ENCODE data around the gene CADPS.

CADPS gene

GRCh38 chr3:62368705-62369475, 506.3 kb downstream of the CADPS start:
- no peak for DNase-seq

DNA sequence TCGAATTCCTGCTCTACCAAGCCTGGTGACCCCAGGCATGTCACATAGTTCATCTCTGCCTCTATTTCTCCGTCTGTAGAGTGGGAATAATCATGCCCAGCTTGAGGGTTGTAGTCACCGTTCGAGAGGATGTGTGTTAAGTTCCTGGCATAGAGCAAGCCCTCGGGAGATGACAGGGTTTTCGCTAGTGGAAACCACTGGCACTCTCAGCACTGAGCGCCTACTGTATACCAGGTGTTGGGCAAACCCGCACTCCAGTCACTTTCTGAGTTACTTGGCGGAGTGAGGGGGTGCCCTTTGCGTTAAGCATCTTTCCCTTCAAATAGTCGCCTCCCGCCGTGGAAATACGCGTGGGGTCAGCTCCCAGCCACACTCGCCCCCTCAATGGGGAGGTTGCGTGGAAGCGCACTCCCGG, 506.9 kb downstream of the CADPS start:
- DNase-seq = no peak

GRCh38 chr3:62367763-62368195, 507.4 kb downstream of the CADPS start:
- DNase-seq = no peak

GRCh38 chr3:62366126-62366484, 509.1 kb downstream of the CADPS start:
- DNase-seq = no peak

DNA sequence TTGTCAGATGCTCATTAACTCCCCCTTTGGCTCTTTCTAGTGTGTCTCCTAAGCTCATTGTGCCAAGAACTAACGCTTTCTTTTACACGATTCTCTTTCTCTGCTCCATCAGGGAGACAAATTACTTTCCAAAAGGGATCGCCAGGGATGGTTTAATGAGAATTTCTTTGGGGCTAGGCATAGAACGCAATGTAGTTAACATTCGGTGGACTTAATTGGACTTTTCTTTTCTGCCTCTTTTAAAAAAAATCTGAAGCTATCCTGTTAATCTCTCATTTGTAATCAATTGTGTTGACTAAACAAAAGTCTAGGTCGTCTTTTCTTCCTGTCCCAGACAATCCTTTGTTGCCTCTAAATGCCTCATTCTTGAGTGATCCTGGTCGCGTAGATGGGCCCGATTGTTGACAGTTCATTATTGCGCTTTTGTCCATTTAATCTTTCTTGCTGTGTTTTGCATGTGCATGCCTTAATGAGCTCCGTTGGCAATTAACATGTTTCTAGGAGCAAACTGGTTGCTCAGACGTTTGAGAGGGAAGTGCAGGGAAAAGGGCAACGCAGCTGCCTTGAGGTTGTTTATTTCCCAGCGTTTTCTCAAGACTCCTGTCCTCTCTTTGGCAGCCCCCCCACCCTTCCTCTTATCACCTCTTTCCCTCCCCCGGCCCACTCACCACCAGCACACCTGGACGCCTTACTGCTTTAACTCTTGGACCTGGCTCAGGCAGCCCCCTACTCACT, 509.7 kb downstream of the CADPS start:
- no peak for DNase-seq

- no peak for DNase-seq
These were observed 511.0 kb downstream of the CADPS start for GRCh38 chr3:62364191-62364590.

GRCh38 chr3:62363275-62363674, 511.9 kb downstream of the CADPS start:
- DNase-seq = no peak

DNA sequence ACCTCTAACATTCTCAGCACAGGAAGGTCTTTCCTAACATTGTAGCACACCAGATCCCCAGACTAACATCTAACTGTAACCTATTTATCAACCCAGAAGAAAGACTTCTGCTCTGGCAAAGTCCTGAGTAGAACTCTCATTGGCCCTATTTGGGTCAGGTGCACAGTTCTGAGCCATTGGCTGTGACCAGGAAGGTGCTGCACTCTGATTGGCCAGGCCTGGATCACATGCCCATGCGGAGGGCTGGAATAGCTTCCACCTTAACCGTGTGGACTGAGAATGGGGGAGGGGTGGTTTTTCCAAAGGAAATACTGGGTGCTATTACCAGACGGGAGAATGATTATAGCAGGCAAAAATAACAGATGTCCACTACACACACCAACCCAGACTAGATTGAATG, 513.4 kb downstream of the CADPS start:
- no peak for DNase-seq

DNA sequence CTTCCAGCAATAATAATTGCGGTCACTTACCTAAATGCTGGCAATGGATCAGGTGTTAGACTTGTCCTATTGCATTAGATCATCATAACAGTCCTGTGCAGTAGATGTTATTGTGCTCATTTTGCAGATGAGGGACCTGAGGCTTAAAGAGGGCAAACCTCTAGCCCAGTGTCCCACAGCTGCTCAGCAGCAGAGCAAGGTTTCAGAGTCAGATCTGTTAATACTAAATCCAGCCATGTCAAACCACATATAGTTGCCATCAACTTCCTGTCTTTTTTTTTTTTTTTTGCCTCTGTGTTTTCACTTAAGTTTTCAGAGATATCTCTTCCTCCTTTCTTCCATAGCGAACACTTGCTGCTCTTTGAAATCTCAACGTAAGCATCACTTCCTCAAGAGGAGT, 514.0 kb downstream of the CADPS start:
- DNase-seq = no peak

- DNase-seq = no peak
These were observed 515.7 kb downstream of the CADPS start for GRCh38 chr3:62359531-62359930.

DNA sequence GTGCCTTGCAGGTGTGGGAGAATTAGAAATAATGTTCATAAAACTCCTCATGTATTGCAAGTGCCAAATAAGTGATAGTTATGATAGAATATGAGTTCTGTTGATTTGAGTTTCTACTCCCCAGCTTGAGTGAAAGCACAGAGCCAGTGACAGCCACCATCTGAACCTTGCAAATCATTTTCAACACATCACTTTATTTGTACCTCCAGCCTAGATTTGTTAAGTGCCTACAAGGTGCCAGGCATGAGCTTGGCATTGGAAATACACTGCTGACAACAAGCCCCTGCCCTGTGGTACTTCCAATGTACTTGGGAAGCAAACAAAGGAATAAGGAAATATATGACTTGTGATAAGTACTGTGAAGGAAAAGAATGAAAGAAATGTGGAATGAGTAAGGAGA, 518.9 kb downstream of the CADPS start:
- no peak for DNase-seq

DNA sequence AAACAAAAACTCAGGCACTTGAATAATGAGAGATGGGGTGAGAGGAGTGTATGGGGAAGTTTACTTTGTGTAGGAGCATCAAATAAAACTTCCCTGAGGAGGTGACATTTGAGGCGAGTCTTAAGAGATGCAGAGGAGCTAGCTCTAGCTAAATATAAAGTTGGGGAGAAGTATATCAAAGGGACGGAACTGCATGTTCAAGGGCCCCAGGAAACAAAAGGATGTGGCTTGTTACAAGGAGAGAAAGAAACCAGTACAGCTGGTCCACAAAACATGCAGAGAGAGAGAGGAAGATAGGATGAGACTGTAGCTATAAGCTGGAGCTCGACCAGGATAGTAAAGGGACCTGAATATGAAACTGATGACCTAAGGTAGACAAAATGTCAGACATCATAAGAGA, 519.5 kb downstream of the CADPS start:
- no peak for DNase-seq

All from activated CD4-positive, alpha-beta T cell treated with anti-CD3 and anti-CD28 coated beads for 1 hour (primary cell).